ENCODE results near the gene SCN8A.
"Not testable (repeated sequence)": the region's sequence is repeated elsewhere in the genome, so short reads cannot be mapped to it uniquely, and the experiment has no call there.

The SCN8A gene

GRCh38 chr12:51774933-51775332 lies 183.9 kb downstream of the SCN8A start:
- no peak for DNase-seq

- DNase-seq: no peak
Measured at GRCh38 chr12:51777457-51777856, 186.4 kb downstream of the SCN8A start.

DNA sequence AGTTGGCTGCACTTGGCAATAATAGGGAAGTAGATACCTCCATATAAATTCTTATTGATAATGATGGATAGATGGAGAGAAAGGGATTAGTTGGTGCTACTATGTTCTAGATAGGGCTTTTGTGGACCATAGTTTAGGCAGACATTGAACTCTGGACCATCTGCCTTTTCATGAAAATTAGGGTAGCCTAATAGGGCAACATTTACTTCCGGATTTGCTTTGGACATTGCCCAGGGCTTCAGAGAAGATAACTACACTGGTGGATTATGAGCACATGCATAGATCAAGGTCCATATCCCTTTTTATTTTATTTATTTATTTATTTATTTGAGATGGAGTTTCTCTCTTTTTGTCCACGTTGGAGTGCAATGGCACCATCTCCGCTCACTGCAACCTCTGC lies 186.9 kb downstream of the SCN8A start:
- DNase-seq: no peak

GRCh38 chr12:51779876-51780275 lies 188.8 kb downstream of the SCN8A start:
- DNase-seq: no peak

- no peak for DNase-seq
Measured at GRCh38 chr12:51784688-51785087, 193.7 kb downstream of the SCN8A start.

- no peak for DNase-seq
Measured at GRCh38 chr12:51785906-51786305, 194.9 kb downstream of the SCN8A start.

- no peak for DNase-seq
Measured at GRCh38 chr12:51788876-51789275, 197.8 kb downstream of the SCN8A start.

GRCh38 chr12:51792417-51792816 lies 201.4 kb downstream of the SCN8A start:
- DNase-seq: no peak

DNA sequence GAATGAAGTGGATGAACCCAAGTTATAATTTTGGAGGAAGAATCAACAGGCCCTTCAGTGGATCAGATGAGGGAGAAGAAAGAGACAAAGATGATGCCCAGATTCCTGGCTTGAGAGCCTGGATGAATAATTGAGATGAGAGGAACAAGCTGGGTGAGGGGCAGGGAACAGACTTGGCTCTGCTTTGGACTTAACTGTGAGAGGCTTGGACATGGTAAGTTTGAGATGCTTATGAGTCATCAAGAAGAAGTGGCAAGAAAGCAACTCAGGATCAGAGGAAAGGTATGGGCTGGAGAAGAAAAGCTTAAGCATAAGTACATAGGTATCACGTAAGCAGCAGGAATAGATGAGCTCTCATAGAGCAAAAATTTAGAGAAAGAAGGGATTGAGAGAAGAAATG lies 202.2 kb downstream of the SCN8A start:
- no peak for DNase-seq

DNA sequence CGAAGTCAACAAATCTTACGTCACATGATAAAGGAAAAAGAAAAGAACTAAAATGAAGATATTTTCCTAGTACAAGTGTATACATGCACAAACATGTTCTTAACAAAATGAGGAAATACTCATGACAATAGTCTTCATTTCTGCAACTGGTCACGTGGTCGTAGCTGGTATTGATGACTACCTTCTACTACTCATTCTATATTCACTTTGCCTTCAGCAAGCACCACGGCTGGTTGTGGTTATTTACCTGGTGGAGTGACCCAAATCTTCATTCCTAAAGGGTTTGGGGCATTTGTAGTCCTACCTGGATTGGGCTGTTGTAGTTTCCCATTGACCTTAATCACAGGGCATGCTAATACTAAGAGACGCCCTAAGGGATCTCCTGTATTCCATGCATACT lies 206.3 kb downstream of the SCN8A start:
- no peak for DNase-seq

DNA sequence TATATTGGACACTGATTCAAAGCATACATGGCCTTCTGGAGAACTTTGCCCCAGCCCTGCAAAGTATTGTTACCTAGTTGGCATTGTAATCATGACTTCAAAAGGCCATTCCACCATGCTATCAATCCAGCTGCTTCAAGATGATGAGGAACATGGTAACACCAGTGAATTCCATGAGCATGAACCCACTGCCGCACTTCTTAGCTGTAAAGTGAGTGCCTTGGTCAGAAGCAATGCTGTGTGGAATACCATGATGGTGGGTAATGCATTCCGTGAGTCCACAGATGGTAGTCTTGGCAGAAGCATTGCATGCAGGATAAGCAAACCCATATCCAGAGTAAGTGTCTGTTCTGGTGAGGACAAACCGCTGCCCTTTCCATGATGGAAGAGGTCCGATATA lies 207.0 kb downstream of the SCN8A start:
- DNase-seq: not testable (repeated sequence)

DNA sequence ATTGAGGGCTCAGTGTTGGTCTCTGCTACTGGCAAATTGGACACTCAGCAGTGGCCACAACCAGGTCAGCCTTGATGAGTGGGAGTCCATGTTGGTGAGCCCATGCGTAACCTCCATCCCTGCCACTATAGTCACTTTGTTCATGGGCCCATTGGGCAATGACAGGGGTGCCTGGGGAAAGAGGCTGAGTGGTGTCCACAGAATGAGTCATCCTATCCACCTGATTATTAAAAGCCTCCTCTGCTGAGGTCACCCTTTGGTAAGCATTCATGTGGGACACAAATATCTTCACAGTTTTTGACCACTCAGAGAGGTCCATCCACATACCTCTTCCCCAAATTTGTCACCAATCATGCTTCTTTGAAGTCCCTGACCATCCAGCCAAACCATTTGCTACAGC lies 207.5 kb downstream of the SCN8A start:
- no peak for DNase-seq

- no peak for DNase-seq
Measured at GRCh38 chr12:51801027-51801426, 210.0 kb downstream of the SCN8A start.

GRCh38 chr12:51806896-51807295 lies 215.9 kb downstream of the SCN8A start:
- no peak for DNase-seq

DNA sequence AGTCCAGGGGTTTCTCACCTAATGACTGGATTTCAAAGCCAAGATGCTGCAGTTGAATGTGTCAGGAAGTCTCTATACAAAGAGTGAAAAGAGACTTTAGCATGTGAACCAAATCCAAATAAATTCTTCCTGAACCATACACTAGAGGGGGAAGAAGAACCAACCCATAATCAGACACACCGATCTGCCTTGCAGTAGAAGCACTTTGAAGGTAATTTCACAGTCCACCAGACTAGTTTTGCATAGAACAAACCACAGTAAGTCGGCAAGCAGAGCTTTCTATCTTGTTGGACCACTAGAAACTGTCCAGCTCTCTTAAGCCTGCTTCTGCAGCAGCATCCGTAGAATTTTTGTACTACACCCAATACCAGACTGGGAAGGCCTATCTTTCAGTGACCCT lies 218.2 kb downstream of the SCN8A start:
- no peak for DNase-seq

- DNase-seq: peak; percentile 8
Measured at GRCh38 chr12:51811203-51812202, 220.5 kb downstream of the SCN8A start.

DNA sequence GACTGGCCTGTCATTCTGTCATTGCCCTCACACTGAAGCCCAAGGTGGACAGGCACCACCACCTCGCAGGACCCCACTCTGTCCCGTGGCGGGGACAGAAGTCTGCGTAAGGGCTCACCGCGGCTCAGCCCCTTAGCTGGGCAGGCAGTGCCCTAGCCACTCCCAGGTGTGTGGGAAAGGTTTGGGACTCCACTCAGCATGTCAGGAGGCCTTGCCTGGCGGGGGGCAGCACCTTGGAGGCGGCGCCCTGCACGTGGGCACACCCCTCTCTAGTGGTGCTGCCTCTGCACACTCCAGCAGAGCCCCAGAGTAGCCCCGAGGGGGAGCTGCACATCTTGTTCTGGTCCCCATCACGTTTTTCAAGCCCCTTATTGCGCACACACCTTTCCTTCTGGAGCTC lies 221.8 kb downstream of the SCN8A start:
- DNase-seq: no peak

DNA sequence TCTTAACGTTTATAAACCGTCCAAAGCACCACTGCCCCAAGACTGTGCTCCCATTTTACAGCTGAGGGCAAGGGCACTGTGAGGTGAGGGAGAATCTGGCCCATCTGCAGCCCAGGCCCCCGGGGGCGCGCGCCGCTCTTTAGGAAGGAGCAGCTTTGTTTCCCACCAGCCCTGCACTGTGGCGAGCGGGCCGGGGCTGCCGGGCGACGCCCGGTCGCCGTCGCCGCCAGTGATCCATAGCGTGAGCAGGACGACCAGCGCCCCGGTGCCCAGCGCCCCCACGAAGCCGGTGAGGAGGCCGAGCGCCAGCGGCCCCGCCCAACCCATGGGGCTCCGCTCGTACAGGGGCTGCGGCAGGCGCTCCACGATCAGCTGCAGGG lies 222.9 kb downstream of the SCN8A start:
- DNase-seq: no peak

DNA sequence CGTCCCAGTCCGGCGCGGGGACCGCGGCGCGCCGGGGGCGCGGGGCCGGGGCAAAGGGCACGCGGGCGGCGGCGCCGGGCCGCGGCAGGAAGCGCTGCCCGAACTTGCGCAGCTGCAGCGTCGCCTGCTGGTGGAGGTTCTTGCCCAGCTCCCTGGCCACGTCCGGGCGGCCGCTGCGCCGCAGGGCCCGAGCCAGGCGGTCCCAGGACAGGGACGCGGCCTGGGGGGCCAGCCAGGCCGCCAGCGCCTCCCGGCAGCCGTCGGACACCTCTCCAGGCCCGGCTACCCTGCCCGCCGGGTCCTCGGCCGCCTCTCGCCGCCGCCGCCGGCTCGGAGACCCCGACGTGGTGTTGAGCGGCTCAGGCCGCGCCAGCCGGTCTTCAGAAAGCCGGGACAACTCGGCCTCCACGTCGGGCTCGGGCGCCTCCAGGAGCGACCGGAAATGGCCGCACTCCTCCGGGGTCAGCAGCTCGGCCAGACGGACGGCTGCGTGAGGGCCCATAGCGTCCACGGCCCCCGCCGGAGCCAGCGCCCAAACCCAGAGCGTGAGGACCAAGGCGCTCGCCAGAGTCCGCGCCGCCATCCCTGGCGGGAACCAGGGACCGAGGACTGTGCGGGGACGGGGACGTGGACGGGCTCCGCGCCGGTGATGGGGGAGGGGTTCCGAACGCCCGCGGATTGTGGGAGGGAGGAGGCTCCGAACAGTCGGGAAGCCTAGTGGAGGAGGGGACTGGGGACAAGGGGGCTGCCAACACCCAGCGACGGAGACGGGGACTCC lies 223.5 kb downstream of the SCN8A start:
- peak; percentile 21 for DNase-seq

DNA sequence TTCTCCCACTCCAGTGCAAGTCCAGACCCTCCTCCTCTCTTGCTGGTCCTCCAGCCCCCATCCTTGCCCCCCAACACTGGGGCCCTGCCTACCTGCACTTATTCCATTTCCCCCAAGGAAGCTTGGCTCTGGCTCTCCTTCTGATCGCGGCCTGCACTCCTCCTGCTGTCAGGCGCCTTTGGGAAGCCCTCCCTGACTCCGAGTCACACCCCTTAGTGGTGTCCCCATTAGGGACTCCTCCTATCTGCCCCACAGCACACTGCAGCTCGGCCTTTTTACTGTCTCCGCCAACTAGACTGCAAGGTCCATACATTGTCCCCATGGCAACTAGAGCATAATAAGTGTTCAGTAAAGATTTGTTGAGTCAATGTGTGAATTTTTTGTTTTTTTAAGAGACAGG lies 224.5 kb downstream of the SCN8A start:
- no peak for DNase-seq

DNA sequence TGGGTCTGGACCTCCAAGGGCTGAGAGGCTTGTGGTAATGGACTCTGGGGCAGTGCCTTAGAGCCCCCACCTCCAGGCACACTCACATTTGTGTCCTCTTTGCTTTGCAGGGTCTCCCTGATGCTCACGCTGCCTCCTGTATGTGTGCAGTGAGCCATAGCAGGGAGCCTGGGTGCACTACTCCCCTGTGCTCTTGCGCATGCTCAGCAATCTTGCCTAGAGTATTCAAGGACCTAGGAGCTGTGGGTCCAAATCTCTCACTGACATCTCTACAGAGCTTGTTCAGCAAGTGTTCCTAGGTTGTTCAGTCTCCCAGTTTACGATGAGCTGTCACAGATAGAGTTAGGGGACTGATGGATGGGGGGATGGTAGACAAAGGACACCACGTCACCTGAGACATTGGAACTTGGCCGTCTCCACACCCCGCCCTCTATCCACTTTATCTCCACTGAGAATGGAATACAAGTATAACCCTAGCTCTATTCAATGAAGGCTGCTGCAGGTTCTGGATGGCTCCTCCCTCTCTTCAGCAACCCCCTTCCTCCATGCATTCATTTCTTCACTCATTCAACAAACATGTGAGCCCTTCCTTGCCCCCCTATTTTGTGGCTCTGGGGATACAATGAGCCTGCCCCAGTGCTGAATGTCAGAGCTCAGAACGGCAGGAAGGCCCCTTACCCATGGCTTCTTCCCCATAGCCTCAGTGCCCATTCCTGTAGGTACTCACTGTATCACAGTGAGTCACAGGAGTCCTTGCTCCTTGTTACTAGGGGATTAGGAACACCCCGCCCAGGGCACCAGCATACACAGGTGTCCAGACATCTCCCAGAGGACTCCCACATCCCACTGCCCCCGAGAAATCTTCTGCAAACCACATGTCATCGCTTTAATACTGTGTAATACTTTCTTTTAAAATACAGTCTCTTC lies 226.3 kb downstream of the SCN8A start:
- no peak for DNase-seq

DNA sequence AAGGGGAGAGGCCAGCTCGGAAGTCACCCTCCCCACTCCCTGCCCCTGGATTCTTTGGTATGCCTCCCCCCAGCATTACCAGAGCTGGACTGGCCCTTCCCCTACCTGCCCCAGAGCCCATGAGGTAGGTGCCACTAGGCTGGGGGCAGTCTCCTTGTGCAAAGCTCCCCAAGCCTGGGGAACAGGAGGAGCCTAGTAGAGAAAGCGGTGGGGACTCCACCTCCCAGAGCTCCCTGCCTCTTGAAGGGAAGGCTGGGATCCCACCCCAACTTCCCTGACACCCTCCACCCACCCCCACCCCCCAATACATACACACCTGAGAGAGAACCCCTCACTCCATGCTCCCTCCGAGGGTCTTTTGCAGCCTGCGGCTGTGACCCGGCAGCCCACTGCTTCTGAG lies 227.1 kb downstream of the SCN8A start:
- DNase-seq: no peak
